ENCODE results near the gene USP32. TPM values are rescaled to one million over a fixed set of nuclear protein-coding genes. Genes with fewer than 3 reads are reported as not detected.

The USP32 gene
- total and polyA plus RNA-seq, 2 donors (not counting 1 experiment from before 2014, with no cell fraction given) = 7.7 to 48.8 TPM

- H3K4me1 Mint-ChIP-seq = peaks cover 7% of the 10 kb centered on the region
- Histone ChIP-seq H3K79me2 (ENCODE audit: control insufficient read depth, insufficient read depth, low read length) (no peaks in the 10 kb centered on the region), H3K9ac (ENCODE audit: low read length) (no peak overlapping the region), H3K27me3 (replicated peaks in 1 of 4; ENCODE audit: control extremely low read depth in 1 of 4, control insufficient read depth in 3 of 4, insufficient read depth in 4 of 4, low read length in 3 of 4) (no peaks in the 10 kb centered on the region), H3K4me3 (ENCODE audit: control extremely low read depth in 1 of 5, extremely low read depth in 1 of 5, insufficient read depth in 1 of 5, low read depth in 2 of 5, low read length in 4 of 5) (no peak overlapping the region), H3K4me1 (ENCODE audit: control insufficient read depth in 2 of 2, insufficient read depth in 2 of 2, low read length in 2 of 2) (peaks cover 4 to 7% of the 10 kb centered on the region in 2 donors), H2AFZ (ENCODE audit: insufficient read depth, low read depth, low read length, poor library complexity, severe bottlenecking) (no peak overlapping the region), H3K4me2 (replicated peaks; ENCODE audit: low read depth, low read length, poor library complexity, severe bottlenecking) (no peak overlapping the region), H3K27ac (ENCODE audit: low read length in 2 of 2) (no peak overlapping the region), H3K36me3 (replicated peaks in 1 of 2; ENCODE audit: control extremely low read depth in 1 of 2, control insufficient read depth in 1 of 2, extremely low read depth in 1 of 2, insufficient read depth in 2 of 2, low read length in 1 of 2) (no peaks in the 10 kb centered on the region), H3K9me3 (ENCODE audit: control extremely low read depth in 1 of 3, control insufficient read depth in 2 of 3, insufficient read depth in 1 of 3, low read length in 2 of 3) (no peaks in the 10 kb centered on the region), H4K20me1 (ENCODE audit: control insufficient read depth, insufficient read depth, low read length, poor library complexity, severe bottlenecking) (no peaks in the 10 kb centered on the region)
- DNase-seq (no peak), ATAC-seq (ENCODE audit: low read depth) (no peak)
- no peak overlapping the region for H3K4me3 Mint-ChIP-seq
- no peaks in the 10 kb centered on the region for H3K9me3 Mint-ChIP-seq (ENCODE audit: insufficient read depth)
- 100% methylated on average over 1 of the region's 2 CpGs for WGBS (ENCODE audit: insufficient coverage)
- POLR2A ChIA-PET = interaction anchor here (0.7 kb wide), 1 partner anchor 30 kb away, joined by 4 read pairs; no protein-coding TSS in a partner anchor
- no peak for TF ChIP-seq EZH2 (IDR thresholded peaks at IDR 0.05; ENCODE audit: borderline replicate concordance, insufficient read depth, low read depth, low read length, poor library complexity, severe bottlenecking)
- no peak for TF ChIP-seq CTCF (IDR thresholded peaks at IDR 0.05)
- no peaks in the 10 kb centered on the region for H3K27me3 Mint-ChIP-seq
- H3K27ac Mint-ChIP-seq = no peak overlapping the region
- intact Hi-C loops (cut with micrococcal nuclease) = no loop called here
- CTCF ChIA-PET = no interaction called here
These were observed 24.5 kb upstream of the USP32 start for GRCh38 chr17:60416368-60416925.

GRCh38 chr17:60415146-60415545, 23.2 kb upstream of the USP32 start:
- H4K20me1 ChIP-seq (ENCODE audit: control insufficient read depth, insufficient read depth, low read length, poor library complexity, severe bottlenecking) = no peaks in the 10 kb centered on the region
- intact Hi-C loops (cut with micrococcal nuclease) = no loop called here
- H3K27me3 ChIP-seq (replicated peaks in 1 of 4; ENCODE audit: control extremely low read depth in 1 of 4, control insufficient read depth in 3 of 4, insufficient read depth in 4 of 4, low read length in 3 of 4) = no peaks in the 10 kb centered on the region
- 100% methylated on average over 1 of the region's 1 CpG for WGBS (ENCODE audit: insufficient coverage)
- no peak for ATAC-seq (ENCODE audit: low read depth)
- no peak overlapping the region for H3K9ac ChIP-seq (ENCODE audit: low read length)
- CTCF ChIA-PET = interaction anchor here (1.5 kb wide), 1 partner anchor 8 kb away, joined by 4 read pairs; no protein-coding TSS in a partner anchor
- DNase-seq = no peak
- no peaks in the 10 kb centered on the region for H3K79me2 ChIP-seq (ENCODE audit: control insufficient read depth, insufficient read depth, low read length)
- Mint-ChIP-seq H3K27ac (no peak overlapping the region), H3K4me1 (peaks cover 1% of the 10 kb centered on the region), H3K27me3 (no peaks in the 10 kb centered on the region), H3K4me3 (no peak overlapping the region), H3K9me3 (ENCODE audit: insufficient read depth) (no peaks in the 10 kb centered on the region)
- no peak overlapping the region for H3K4me3 ChIP-seq (ENCODE audit: control extremely low read depth in 1 of 5, extremely low read depth in 1 of 5, insufficient read depth in 1 of 5, low read depth in 2 of 5, low read length in 4 of 5)
- H3K4me1 ChIP-seq (ENCODE audit: control insufficient read depth in 2 of 2, insufficient read depth in 2 of 2, low read length in 2 of 2) = no peaks in the 10 kb centered on the region
- peaks cover 0 to 4% (median 0%) of the 10 kb centered on the region in 3 donors for H3K9me3 ChIP-seq (ENCODE audit: control extremely low read depth in 1 of 3, control insufficient read depth in 2 of 3, insufficient read depth in 1 of 3, low read length in 2 of 3)
- no peaks in the 10 kb centered on the region for H3K36me3 ChIP-seq (replicated peaks in 1 of 2; ENCODE audit: control extremely low read depth in 1 of 2, control insufficient read depth in 1 of 2, extremely low read depth in 1 of 2, insufficient read depth in 2 of 2, low read length in 1 of 2)
- H2AFZ ChIP-seq (ENCODE audit: insufficient read depth, low read depth, low read length, poor library complexity, severe bottlenecking) = no peak overlapping the region
- TF ChIP-seq EZH2 (IDR thresholded peaks at IDR 0.05; ENCODE audit: borderline replicate concordance, insufficient read depth, low read depth, low read length, poor library complexity, severe bottlenecking) (no peak), CTCF (IDR thresholded peaks at IDR 0.05) (no peak)
- POLR2A ChIA-PET = no interaction called here
- H3K4me2 ChIP-seq (replicated peaks; ENCODE audit: low read depth, low read length, poor library complexity, severe bottlenecking) = no peak overlapping the region
- H3K27ac ChIP-seq (ENCODE audit: low read length in 2 of 2) = no peak overlapping the region

All from B cell (primary cell).